H1 (cell line): ENCODE measurements around the gene FAR1. TPM values are rescaled to one million over a fixed set of nuclear protein-coding genes. Genes with fewer than 3 reads are reported as not detected.

Source experiments
- CTCF ChIA-PET: fragments of 300-600 bp; sonication (Branson Sonifier 250); formaldehyde crosslinking; loops from one replicate; lab custom pipeline; 2021; ENCODE audit not compliant: partially characterized antibody; lab: Charles Lee
- POLR2A ChIA-PET: fragments of 300-600 bp; sonication (Branson Sonifier 250); formaldehyde crosslinking; loops from one replicate; lab custom pipeline; 2021; ENCODE audit warnings: inconsistent platforms; ENCODE audit not compliant: partially characterized antibody; lab: Charles Lee
- DNase-seq, 2 experiments: peaks; one replicate each; pipeline versions ENCODE4 v3.0.0 to v3.0.0-alpha.2; 2010 to 2022; ENCODE audit warnings: low spot score in 2 of 2, low read depth in 1 of 2, mixed read lengths in 1 of 2
- FAIRE-seq: peaks from 2 replicates; lab custom pipeline; 2011; peaks lifted over from hg19 to GRCh38; lab: Jason Lieb, UNC
- H2AFZ ChIP-seq: 2 replicates; pipeline ENCODE4 v1.8.1; 2012; ENCODE audit warnings: low read length, inconsistent platforms
- H2AK5ac ChIP-seq: 2 replicates; pipeline ENCODE4 v1.6.1; 2013; ENCODE audit warnings: low read depth, low read length
- H2BK120ac ChIP-seq: replicated peaks from 2 replicates; pipeline ENCODE3; 2013; ENCODE audit warnings: low read depth, low read length, inconsistent platforms
- H2BK12ac ChIP-seq: 2 replicates; pipeline ENCODE4 v1.6.1; 2013; ENCODE audit warnings: low read depth, low read length
- H2BK15ac ChIP-seq: 2 replicates; pipeline ENCODE4 v1.6.1; 2013; ENCODE audit warnings: low read length
- H2BK20ac ChIP-seq: 2 replicates; pipeline ENCODE4 v1.6.1; 2013; ENCODE audit warnings: low read length
- H2BK5ac ChIP-seq: 2 replicates; pipeline ENCODE4 v1.6.1; 2013; ENCODE audit warnings: low read depth, low read length
- H3K14ac ChIP-seq: 2 replicates; pipeline ENCODE4 v1.6.1; 2013; ENCODE audit warnings: inconsistent platforms; ENCODE audit not compliant: insufficient read length
- H3K18ac ChIP-seq: 2 replicates; pipeline ENCODE4 v1.6.1; 2013; ENCODE audit warnings: low read length; ENCODE audit errors: extremely low read depth
- H3K23ac ChIP-seq: 2 replicates; pipeline ENCODE4 v1.6.1; 2013; ENCODE audit warnings: inconsistent platforms; ENCODE audit not compliant: insufficient read length
- H3K23me2 ChIP-seq: 2 replicates; pipeline ENCODE4 v1.6.1; 2013; ENCODE audit warnings: low read depth, low read length
- H3K27ac ChIP-seq: 2 replicates; pipeline ENCODE4 v1.6.1; 2011; ENCODE audit warnings: low read depth, low read length, inconsistent platforms
- H3K27me3 ChIP-seq, 4 experiments: replicated peaks in 1 of 4; 1 replicate in 1 of 4; 2 replicates in 3 of 4; pipeline versions ENCODE4 v1.6.1 to v1.8.1; 2011 to 2013; ENCODE audit warnings: low read length in 3 of 4, mild to moderate bottlenecking in 3 of 4, inconsistent platforms in 2 of 4, mixed read lengths in 2 of 4, moderate library complexity in 1 of 4; ENCODE audit not compliant: control insufficient read depth in 3 of 4, insufficient read depth in 3 of 4; ENCODE audit errors: extremely low read depth in 1 of 4
- H3K36me3 ChIP-seq, 4 experiments: 2 replicates each; pipeline versions ENCODE4 v1.6.1 to v1.8.1; 2011 to 2013; ENCODE audit warnings: mild to moderate bottlenecking in 4 of 4, low read length in 3 of 4, moderate library complexity in 2 of 4, control low read depth in 1 of 4, inconsistent platforms in 1 of 4; ENCODE audit not compliant: insufficient read depth in 4 of 4, control insufficient read depth in 2 of 4
- H3K4ac ChIP-seq: replicated peaks from 2 replicates; pipeline ENCODE3; 2013; ENCODE audit warnings: low read length, low read depth, mixed read lengths, inconsistent platforms; ENCODE audit not compliant: insufficient read length
- H3K4me1 ChIP-seq, 4 experiments: replicated peaks in 1 of 4; 1 replicate in 1 of 4; 2 replicates in 3 of 4; pipeline versions ENCODE4 v1.6.1 to v1.8.1; 2011 to 2013; ENCODE audit warnings: low read length in 3 of 4, inconsistent platforms in 2 of 4, mixed read lengths in 1 of 4; ENCODE audit not compliant: insufficient read depth in 4 of 4, control insufficient read depth in 3 of 4
- H3K4me2 ChIP-seq, 2 experiments: 2 replicates each; pipeline versions ENCODE4 v1.6.1 to v1.8.1; 2011 to 2013; ENCODE audit warnings: low read depth in 2 of 2, low read length in 2 of 2, control low read depth in 1 of 2, inconsistent platforms in 1 of 2, mild to moderate bottlenecking in 1 of 2; ENCODE audit not compliant: insufficient read depth in 1 of 2
- H3K4me3 ChIP-seq, 4 experiments: fragments of 200-600, 300-600 bp in 1 of 4; sonication (generic), shearing (Covaris generic), sonication (Bioruptor Twin) in 1 of 4; 2 replicates each; pipeline versions ENCODE4 v1.5.1 to v1.8.1; 2011 to 2016; ENCODE audit warnings: low read length in 4 of 4, low read depth in 3 of 4, control low read depth in 2 of 4, inconsistent platforms in 2 of 4, mild to moderate bottlenecking in 2 of 4, mixed read lengths in 1 of 4, moderate library complexity in 1 of 4; ENCODE audit not compliant: insufficient read depth in 2 of 4; ENCODE audit errors: extremely low read depth in 1 of 4
- H3K56ac ChIP-seq: replicated peaks from 2 replicates; pipeline ENCODE3; 2013; ENCODE audit warnings: low read depth, mild to moderate bottlenecking, mixed read lengths, low read length, inconsistent platforms; ENCODE audit not compliant: insufficient read length
- H3K79me1 ChIP-seq: 2 replicates; pipeline ENCODE4 v1.6.1; 2013; ENCODE audit warnings: low read depth, low read length, control low read depth
- H3K79me2 ChIP-seq, 2 experiments: 2 replicates each; pipeline versions ENCODE4 v1.6.1 to v1.8.1; 2012 to 2013; ENCODE audit warnings: low read length in 2 of 2, mild to moderate bottlenecking in 2 of 2, inconsistent platforms in 1 of 2; ENCODE audit not compliant: insufficient read depth in 2 of 2, control insufficient read depth in 1 of 2
- H3K9ac ChIP-seq, 4 experiments: replicated peaks in 1 of 4; 1 replicate in 1 of 4; 2 replicates in 3 of 4; pipeline versions ENCODE4 v1.6.1 to v1.8.1; 2011 to 2013; ENCODE audit warnings: low read depth in 3 of 4, low read length in 3 of 4, control low read depth in 2 of 4, mild to moderate bottlenecking in 2 of 4, moderate library complexity in 2 of 4, inconsistent platforms in 1 of 4; ENCODE audit errors: extremely low read depth in 1 of 4
- H3K9me3 ChIP-seq, 2 experiments: 2 replicates each; pipeline versions ENCODE4 v1.6.1 to v1.8.1; 2012 to 2013; ENCODE audit warnings: mild to moderate bottlenecking in 2 of 2, moderate library complexity in 2 of 2, control low read depth in 1 of 2, inconsistent platforms in 1 of 2, low read depth in 1 of 2, low read length in 1 of 2, mixed read lengths in 1 of 2; ENCODE audit not compliant: insufficient read depth in 2 of 2
- H4K20me1 ChIP-seq, 2 experiments: replicated peaks in 1 of 2; 2 replicates each; pipeline versions ENCODE3 to v1.8.1; 2011 to 2013; ENCODE audit warnings: inconsistent platforms in 2 of 2, low read length in 2 of 2, mild to moderate bottlenecking in 1 of 2; ENCODE audit not compliant: insufficient read depth in 2 of 2, control insufficient read depth in 1 of 2
- H4K5ac ChIP-seq: 2 replicates; pipeline ENCODE4 v1.6.1; 2013; ENCODE audit warnings: low read length, low read depth, mixed read lengths, inconsistent platforms; ENCODE audit not compliant: insufficient read length
- H4K8ac ChIP-seq: 2 replicates; pipeline ENCODE4 v1.8.0; 2013; ENCODE audit warnings: mild to moderate bottlenecking, moderate library complexity, low read length, inconsistent platforms; ENCODE audit not compliant: insufficient read depth; ENCODE audit errors: extremely low read depth
- H4K91ac ChIP-seq: replicated peaks from 2 replicates; pipeline ENCODE3; 2013; ENCODE audit warnings: low read length, mixed read lengths, inconsistent platforms; ENCODE audit not compliant: insufficient read length
- ASH2L ChIP-seq: fragments of 200-600, 300-600 bp; sonication (generic); IDR thresholded peaks from one replicate; pipeline ENCODE4 v1.7.1; 2017; ENCODE audit warnings: low read length
- CTBP2 ChIP-seq: IDR thresholded peaks from 2 replicates; pipeline ENCODE4 v1.7.0; 2011; ENCODE audit warnings: borderline replicate concordance, mild to moderate bottlenecking, moderate library complexity, mixed read lengths, low read length; ENCODE audit not compliant: insufficient read depth, insufficient read length
- JUND ChIP-seq: IDR thresholded peaks from 2 replicates; pipeline ENCODE4 v1.6.1; 2011; ENCODE audit warnings: mild to moderate bottlenecking, improper control_type of control experiment, low read length
- RFX5 ChIP-seq: IDR thresholded peaks from 2 replicates; pipeline ENCODE4 v1.6.1; 2011; ENCODE audit warnings: low read depth, low read length, improper control_type of control experiment, borderline replicate concordance
- RXRA ChIP-seq: IDR thresholded peaks from 2 replicates; pipeline ENCODE4 v1.6.1; 2011; ENCODE audit warnings: low read depth, mild to moderate bottlenecking, low read length, moderate library complexity; ENCODE audit not compliant: insufficient read depth
- SAP30 ChIP-seq: fragments of 300-600 bp; sonication (generic); IDR thresholded peaks from 2 replicates; pipeline ENCODE4 v1.7.1; 2012; ENCODE audit warnings: low read length, moderate library complexity, mild to moderate bottlenecking, inconsistent platforms; ENCODE audit not compliant: insufficient read depth, insufficient replicate concordance
- TAF1 ChIP-seq: IDR thresholded peaks from 2 replicates; pipeline ENCODE4 v1.6.1; 2011; ENCODE audit warnings: mild to moderate bottlenecking, low read depth, low read length
- TEAD4 ChIP-seq: IDR thresholded peaks from 2 replicates; pipeline ENCODE4 v1.6.1; 2012; ENCODE audit warnings: low read depth, low read length, inconsistent platforms, mixed read lengths
- whole genome bisulfite sequencing, 2 experiments: shearing (Covaris generic) in 1 of 2; methylation state at CpG; one replicate each; pipeline versions ENCODE4 v1.1.6 to v1.1.7; 2013 to 2015; ENCODE audit warnings: low lambda C conversion rate in 2 of 2, mixed read lengths in 2 of 2, inconsistent platforms in 1 of 2, low coverage in 1 of 2, missing lambda C conversion rate in 1 of 2; ENCODE audit not compliant: insufficient replicate concordance in 2 of 2, insufficient coverage in 1 of 2, insufficient read length in 1 of 2; ENCODE audit errors: extremely low coverage in 1 of 2, missing lambda C conversion rate in 1 of 2; 5-methylcytosine and 5-hydroxymethylcytosine counted together
- polyA plus RNA-seq, 7 experiments: library from polyadenylated mRNA; depleted of rRNA in 3 of 7; stranded (reverse) in 5 of 7; unstranded in 2 of 7; fragments of >200 nt in 5 of 7; fragments of 200-250 nt in 2 of 7; gene quantifications; 1 replicate in 5 of 7; 2 replicates in 1 of 7; 4 replicates in 1 of 7; pipeline versions ENCODE4 v1.2.1 to v1.2.3, GENCODE V29; 2011 to 2013; ENCODE audit warnings: missing spikeins in 2 of 7, mixed read lengths in 2 of 7
- total RNA-seq: library from RNA; stranded (reverse); fragmentation: NEBNext Ultra II Directional; extraction: Animal tissue kit (Norgen Biotek cat#: 25700); gene quantifications from 2 replicates; pipeline ENCODE4 v1.2.1, GENCODE V29; 2021
- TF ChIP-seq, protein P1 (sequence below): IDR thresholded peaks from 2 replicates; pipeline ENCODE4 v1.6.1; 2012; ENCODE audit warnings: inconsistent platforms

The FAR1 gene
- total and polyA plus RNA-seq, 2 of the 8 experiments (the other 6 are each of a cell fraction or from before 2014, with no cell fraction given): 29.7 to 68.5 TPM

DNA sequence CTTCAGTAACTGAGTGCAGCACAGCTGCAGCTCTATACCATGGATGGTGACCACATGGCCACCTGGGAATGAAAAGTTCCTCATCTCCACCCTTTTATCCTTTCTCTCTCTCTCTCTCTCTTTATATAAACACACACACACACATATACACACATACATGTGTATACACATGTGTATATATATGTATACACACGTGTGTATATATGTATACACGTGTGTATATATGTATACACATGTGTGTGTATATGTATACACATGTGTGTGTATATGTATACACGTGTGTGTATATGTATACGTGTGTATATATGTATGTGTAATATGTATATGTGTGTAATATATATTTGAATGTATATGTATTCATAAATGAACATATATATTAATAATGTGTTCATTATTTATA lies 18.8 kb upstream of the FAR1 start:
- DNase-seq (no peak), FAIRE-seq (no peak)
- Histone ChIP-seq H2BK12ac (no peak overlapping the region), H3K79me1 (no peaks in the 10 kb centered on the region), H3K18ac (no peak overlapping the region), H3K4me1 (no peaks in the 10 kb centered on the region; a peak in 2 of 7 replicates), H3K27me3 (no peaks in the 10 kb centered on the region), H3K36me3 (no peaks in the 10 kb centered on the region), H3K23me2 (no peaks in the 10 kb centered on the region), H2BK5ac (no peak overlapping the region), H4K20me1 (no peaks in the 10 kb centered on the region), H2AK5ac (no peak overlapping the region), H3K4me2 (no peak overlapping the region), H2BK120ac (no peak overlapping the region), H4K91ac (no peak overlapping the region), H2BK20ac (no peak overlapping the region), H4K5ac (no peak overlapping the region), H3K9ac (no peak overlapping the region), H3K56ac (no peak overlapping the region), H3K27ac (no peak overlapping the region), H4K8ac (no peak overlapping the region), H3K9me3 (no peaks in the 10 kb centered on the region), H3K23ac (no peak overlapping the region), H2BK15ac (no peak overlapping the region), H3K14ac (no peak overlapping the region), H3K4me3 (no peak overlapping the region), H3K4ac (no peak overlapping the region), H3K79me2 (no peaks in the 10 kb centered on the region), H2AFZ (no peak overlapping the region)
- TF ChIP-seq ASH2L (no peak), TEAD4 (no peak), JUND (no peak), RFX5 (no peak), RXRA (no peak), CTBP2 (no peak), SAP30 (no peak), TAF1 (no peak)
- TF ChIP-seq, protein P1, sequence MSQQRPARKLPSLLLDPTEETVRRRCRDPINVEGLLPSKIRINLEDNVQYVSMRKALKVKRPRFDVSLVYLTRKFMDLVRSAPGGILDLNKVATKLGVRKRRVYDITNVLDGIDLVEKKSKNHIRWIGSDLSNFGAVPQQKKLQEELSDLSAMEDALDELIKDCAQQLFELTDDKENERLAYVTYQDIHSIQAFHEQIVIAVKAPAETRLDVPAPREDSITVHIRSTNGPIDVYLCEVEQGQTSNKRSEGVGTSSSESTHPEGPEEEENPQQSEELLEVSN: no peak
- ChIA-PET POLR2A (no interaction called here), CTCF (no interaction called here)
- WGBS, 2 experiments: 86% methylated on average over 4 of the region's 4 CpGs; no CpG with 5 or more reads in 1 of the 2 experiments
